Fibroblast of skin of left quadriceps (primary cell): ENCODE data around the gene ARHGEF16.

ENCODE experiments used
- DNase-seq, 2 experiments: peaks; one replicate each; pipeline ENCODE4 v3.0.0-alpha.2; 2013; ENCODE audit warnings: low read depth in 2 of 2

The ARHGEF16 gene

GRCh38 chr1:3456964-3457909, 2.8 kb downstream of the ARHGEF16 start:
- no peak for DNase-seq

DNA sequence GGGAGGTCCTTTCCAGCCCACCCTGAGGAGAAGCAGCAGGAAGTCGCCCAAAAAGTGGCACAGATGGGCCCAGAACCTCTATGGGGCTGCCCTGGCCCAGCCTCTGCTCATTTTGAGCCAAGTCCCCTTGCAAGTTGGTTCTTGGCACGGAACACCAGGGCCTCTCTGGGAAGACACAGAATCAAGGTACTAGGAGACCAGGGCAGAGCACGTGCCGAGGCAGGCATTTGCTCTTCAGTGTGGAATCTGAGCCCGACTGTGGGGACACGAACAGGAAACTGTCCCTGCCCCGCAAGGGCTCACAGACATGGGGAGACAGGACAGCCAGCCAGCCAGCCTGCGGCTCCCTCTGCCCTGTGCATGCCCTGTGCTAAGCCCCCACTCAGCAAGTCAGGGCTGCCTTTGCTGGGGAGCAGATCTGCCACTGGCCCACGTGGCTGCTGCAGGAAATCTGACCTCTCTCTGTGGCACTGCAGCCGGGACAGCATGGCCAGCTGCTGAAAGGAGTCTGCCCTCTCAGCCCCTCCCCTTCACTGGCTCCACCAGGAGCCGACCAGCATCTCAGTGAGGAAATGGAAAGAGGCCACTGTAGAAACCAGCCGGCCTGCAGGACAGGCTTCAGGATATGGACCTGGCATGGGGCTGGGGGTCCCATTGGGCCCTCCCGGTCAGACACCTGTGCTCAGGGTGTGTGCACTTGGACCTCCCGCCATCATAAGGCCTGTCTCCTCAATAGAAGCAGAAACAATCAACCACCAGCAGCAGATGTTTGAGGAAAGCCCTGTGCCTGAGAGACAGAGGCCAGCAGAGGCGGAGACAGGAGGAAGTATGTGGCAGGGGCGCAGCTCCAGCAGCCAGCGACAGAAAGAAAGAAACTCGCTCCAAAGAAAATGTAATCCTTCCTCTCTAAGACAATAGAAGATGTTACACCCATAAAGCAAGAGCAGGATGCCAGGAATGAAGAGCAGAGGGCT, 3.7 kb downstream of the ARHGEF16 start:
- DNase-seq, result no peak

GRCh38 chr1:3459051-3459908, 4.8 kb downstream of the ARHGEF16 start:
- no peak for DNase-seq

GRCh38 chr1:3459940-3460671, 5.6 kb downstream of the ARHGEF16 start:
- DNase-seq, result no peak

GRCh38 chr1:3460672-3461131, 6.2 kb downstream of the ARHGEF16 start:
- no peak for DNase-seq

- no peak for DNase-seq
Measured at GRCh38 chr1:3461238-3461933, 6.9 kb downstream of the ARHGEF16 start.

- DNase-seq, result no peak
Measured at GRCh38 chr1:3461934-3462275, 7.4 kb downstream of the ARHGEF16 start.

GRCh38 chr1:3462356-3463012, 8.0 kb downstream of the ARHGEF16 start:
- no peak for DNase-seq

GRCh38 chr1:3463013-3463385, 8.5 kb downstream of the ARHGEF16 start:
- no peak for DNase-seq

- DNase-seq, result no peak
Measured at GRCh38 chr1:3463408-3463863, 9.0 kb downstream of the ARHGEF16 start.

- no peak for DNase-seq
Measured at GRCh38 chr1:3463891-3464648, 9.6 kb downstream of the ARHGEF16 start.

GRCh38 chr1:3464649-3465025, 10.2 kb downstream of the ARHGEF16 start:
- DNase-seq, result no peak

GRCh38 chr1:3465091-3465934, 10.8 kb downstream of the ARHGEF16 start:
- no peak for DNase-seq

- no peak for DNase-seq
Measured at GRCh38 chr1:3465935-3466321, 11.5 kb downstream of the ARHGEF16 start.

DNA sequence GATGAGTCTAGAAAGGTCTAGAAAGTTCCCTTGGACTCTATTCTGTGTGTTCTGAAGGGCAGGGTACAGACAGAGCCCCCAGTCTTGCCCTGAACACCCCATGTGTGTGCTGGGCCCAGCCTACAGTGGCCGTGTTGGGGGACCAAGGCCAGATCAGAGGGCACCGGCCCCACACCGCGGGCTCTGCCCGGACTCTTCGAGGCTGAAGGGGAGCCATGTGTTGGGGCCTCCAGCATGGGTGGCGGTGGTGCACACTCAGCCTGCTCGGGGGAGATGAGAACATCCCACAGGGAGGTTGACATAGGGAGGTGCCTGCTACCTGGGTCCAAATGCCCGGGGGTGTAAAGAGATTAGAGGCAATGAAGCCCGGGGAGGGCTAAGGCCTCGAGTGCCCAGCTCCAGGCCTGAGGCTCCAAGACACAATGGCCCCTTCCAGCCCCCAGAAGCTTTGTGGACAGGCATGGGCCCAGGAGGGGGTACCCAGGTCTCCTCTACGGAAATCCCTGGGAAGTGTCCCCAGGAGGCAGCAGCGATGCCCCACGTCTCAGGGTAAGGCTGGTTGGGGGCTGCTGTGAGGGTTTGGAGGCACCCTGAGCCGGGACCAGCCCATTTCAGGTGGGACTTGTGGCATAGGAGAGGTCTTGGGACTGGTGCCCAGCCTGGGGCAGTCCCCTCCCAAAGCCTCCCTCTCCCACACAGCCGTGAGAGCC, 12.1 kb downstream of the ARHGEF16 start:
- DNase-seq, result no peak

DNA sequence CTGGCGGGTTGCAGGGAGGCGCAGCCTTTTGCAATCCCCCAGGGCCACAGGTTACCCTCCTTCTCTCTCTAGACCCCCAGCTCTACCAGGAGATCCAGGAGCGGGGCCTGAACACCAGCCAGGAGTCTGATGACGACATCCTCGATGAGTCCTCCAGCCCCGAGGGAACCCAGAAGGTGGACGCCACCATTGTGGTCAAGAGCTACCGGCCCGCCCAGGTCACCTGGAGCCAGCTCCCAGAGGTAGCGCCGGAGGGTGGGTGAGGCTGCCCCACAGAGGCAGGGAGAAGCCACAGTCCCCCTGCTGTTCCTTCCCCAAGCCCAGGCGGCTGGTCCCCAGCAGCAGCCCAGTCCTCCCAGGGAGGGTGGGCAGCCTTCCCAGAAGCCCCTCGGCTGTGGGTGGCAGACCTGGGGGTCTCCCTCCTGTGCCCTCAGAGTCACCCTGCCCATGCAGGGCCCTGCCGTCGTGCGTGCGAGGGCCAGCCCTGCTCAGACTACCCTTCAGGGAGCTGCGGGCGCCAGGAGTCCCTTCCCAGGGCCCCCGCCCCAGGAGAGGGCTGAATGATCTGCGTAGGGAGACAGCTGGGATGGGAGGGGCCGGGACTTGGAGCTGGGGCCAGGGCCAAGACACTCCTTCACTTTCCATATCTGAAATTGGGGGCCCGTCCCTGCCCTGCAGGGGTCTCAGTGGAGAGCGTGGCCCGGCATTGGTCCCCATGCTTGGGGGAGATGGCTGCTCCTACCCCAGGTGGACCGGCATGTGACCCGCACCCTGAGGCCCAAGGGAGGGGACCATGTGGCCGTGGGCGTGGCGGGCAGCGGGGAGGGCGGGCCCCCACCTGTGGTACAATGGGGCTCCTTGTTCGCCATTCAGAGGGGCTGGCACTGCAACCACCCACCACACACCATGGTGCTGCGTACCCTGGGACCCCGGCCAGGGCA, 12.9 kb downstream of the ARHGEF16 start:
- no peak for DNase-seq
